SHP77 (cell line): ENCODE data around the gene PPIF.
A peak's percentile ranks its signal among the peaks of the same experiment; 100 is the strongest.

Experiments used
- DNase-seq, 2 experiments: peaks; one replicate each; lab custom pipeline; 2025; lab: John Stamatoyannopoulos, UW

The PPIF gene

DNA sequence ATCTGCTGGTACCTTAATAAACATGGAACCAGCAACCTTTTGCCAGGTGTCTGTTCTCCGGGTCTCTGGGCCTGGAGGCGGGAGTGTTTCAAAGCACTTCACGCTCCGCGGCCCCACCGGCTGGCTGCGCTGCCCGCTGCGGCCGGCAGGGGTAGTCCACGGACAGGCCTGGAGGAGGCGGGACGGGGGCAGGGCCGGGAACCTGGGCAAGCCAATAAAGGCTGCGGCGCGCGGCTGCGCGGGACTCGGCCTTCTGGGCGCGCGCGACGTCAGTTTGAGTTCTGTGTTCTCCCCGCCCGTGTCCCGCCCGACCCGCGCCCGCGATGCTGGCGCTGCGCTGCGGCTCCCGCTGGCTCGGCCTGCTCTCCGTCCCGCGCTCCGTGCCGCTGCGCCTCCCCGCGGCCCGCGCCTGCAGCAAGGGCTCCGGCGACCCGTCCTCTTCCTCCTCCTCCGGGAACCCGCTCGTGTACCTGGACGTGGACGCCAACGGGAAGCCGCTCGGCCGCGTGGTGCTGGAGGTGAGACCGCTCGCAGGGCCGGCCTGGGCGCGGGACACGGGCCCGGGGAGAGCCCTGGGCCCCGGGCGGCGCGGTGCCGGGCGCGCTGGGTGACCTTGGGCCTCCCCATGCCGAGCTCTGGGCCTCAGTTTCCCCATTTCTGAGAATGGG is at the start of gene PPIF:
Gene PPIF, plus strand, starts transcription at position 244 of the 668 bp plus-strand sequence. Its CDS starts 80 bp downstream, at position 324.
- DNase-seq: peak; percentile 39 to 64

DNA sequence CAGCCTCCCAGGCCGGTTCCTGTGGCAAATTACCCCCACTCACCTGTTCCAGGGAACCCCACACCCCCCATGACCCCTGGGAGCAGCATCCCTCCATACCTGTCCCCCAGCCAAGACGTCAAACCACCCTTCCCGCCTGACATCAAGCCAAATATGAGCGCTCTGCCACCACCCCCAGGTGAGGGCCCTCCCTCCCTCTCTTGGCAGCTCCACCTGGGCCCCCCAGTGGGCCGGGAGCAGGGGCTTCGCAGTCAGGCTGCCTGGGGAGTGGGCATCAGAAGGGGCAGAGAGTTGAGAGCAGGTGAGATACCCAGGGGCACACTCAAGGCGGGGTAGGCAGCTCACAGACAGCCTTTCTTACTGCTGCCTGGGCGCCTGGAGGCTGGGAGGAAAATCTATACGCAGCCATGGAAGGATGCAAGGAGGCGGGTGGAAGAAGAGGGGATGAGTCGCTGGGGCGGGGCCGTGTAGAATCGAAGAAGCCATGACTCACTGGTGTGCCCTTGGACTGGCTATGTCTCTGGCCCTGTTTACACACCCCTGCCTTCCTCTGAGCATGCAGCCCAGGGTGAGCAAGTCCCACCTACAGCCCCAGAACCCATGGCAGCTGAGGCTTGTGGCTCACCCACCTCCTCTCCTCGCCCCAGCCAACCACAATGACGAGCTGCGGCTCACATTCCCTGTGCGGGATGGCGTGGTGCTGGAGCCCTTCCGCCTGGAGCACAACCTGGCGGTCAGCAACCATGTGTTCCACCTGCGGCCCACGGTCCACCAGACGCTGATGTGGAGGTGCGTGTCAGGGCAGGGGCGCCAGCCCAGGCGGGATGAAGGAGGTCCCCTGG is 48.6 kb upstream of the PPIF start:
- DNase-seq: no peak

DNA sequence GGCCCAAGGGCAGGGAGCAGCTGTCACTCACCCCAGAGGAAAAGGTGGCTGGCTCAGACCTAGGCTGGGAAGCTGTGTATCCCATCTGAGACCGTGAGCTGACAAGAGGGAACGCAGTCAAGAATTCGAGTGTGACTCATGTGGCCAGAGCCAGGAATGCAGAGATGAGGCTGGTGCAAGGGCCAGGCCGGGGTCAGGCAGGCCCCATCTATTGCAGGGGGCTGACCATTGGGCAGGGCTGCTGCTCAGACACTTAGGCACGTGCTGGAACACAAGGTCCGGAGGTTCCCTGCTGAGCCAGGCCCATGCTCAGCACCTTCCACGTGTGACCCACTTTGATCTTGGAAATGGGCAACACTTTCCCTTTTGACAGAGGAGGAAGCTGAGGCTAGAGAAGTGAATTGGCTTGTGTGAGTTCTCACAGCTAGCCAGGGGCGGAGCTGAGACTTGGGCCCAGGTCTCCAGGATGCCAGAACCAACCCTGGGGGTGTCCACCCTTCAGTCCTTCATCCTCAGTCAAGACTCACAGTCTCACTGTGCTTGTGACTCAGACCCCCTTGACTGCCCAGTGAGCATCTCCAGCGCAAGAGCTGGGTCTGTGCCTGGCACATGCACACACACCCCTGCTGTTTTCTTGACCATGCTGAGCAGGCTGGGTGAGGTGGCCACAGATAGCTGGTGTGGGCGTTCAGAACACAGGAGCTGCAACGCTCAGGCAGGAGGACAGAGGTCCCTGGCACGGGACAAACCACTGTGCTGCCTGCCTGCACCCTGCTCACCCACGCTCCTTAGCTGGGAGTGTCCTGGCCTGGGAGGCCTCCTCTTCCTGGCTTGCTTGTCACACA is 47.6 kb upstream of the PPIF start:
- no peak for DNase-seq

DNA sequence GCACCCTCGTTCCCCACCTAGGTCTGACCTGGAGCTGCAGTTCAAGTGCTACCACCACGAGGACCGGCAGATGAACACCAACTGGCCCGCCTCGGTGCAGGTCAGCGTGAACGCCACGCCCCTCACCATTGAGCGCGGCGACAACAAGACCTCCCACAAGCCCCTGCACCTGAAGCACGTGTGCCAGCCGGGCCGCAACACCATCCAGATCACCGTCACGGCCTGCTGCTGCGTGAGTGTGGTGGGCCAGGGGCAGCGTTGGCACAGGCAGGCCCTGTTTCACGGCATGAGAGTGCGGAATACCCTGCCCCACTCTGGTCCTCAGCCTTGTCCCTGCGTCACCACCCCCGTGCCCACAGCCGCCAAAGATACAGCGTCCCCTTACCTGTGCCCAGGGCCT is 46.6 kb upstream of the PPIF start:
- no peak for DNase-seq

DNA sequence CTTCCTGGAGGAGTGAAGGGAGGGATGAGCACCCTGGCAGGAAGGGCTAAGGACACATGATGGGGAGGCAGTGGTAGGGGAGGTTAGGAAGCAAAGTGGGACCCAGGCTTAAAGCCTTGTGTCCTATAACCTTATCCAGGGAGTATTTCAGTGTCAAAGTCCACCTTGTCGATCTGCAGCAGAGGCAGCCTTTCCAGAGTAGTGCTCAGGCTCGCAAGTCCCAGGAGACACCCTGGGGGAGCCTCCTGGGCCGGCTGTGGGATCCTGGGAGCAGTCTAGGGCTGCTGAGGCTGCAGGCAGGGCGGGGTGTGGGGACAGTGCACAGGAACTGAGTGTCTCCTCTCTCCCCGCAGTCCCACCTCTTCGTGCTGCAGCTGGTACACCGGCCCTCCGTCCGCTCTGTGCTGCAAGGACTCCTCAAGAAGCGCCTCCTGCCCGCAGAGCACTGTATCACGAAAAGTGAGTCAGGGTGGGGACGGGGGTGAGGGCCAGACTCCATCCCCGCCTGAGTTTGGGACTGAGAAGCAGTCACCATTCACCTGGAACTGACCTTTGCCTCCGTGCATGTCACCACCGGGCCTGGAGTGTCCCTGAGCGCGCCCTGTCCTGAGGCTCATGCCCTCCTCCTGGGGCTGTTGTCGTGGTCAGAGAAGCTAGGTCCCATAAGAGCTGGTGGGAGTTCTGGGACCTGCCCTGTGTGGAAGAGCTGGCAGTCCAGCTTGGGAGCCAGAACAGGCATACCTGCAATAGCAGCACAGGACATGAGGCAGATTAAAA is 45.3 kb upstream of the PPIF start:
- DNase-seq: no peak

DNA sequence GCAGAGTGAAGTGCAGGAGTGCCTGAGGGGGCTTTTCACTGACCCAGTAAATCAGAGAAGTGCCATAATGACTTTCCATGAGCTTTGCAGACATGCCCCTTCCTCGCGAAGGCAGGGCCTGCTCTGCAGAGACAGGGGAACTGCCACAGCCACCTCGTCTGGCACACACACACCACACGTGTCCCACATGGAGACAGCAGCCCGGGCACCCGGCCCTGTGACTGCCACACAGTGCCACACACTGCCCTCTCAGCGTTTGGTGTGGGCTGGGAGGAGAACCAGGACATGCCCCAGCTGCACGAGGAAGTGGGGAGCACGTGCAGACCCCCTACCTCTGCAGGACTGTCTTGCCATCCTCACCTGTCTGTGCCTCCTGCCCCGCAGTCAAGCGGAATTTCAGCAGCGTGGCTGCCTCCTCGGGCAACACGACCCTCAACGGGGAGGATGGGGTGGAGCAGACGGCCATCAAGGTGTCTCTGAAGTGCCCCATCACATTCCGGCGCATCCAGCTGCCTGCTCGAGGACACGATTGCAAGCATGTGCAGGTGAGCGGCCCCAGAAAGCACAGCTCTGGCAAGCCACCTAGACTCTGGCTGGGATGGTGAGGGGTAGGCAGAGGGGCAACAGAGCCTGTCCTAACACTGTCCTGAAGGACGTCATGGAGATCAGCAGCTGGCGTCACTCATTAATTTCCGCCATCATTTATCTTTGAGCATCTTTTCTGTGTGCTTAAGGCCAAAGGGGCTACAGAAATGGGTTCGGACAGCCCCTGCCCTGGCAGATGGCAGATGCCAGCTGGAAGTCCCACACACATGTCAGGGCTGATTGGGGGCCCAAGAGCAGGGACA is 43.4 kb upstream of the PPIF start:
- no peak for DNase-seq

DNA sequence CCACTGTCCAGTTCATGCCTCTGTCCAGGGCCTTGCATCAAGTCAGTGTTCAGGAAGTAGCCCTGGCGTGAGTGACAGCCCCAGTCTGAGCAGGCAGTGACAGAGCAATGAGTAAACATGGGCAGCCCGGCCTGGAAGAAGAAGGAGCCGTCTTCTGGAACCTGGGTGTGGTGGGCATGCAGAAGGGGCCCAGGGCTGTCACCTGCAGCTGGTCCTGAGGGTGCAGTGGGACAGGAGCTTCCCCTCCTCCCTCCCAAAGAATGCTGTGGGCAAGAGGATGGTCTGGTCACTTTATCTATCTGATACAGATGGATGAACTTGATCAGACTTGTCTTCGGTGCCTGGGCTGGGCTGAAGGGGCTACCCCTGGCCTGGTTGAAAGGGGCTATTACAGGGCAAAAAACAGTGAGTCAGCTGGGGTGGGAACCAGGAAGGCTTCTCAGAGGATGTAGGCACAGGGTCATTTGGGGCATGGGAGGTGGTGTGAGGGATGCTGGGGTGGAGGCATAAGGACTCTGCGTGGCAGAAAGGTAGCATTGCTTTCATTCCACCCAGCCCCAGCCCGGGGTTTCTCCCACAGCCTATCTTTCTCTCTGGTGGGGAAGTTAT is 42.7 kb upstream of the PPIF start:
- DNase-seq: no peak

DNA sequence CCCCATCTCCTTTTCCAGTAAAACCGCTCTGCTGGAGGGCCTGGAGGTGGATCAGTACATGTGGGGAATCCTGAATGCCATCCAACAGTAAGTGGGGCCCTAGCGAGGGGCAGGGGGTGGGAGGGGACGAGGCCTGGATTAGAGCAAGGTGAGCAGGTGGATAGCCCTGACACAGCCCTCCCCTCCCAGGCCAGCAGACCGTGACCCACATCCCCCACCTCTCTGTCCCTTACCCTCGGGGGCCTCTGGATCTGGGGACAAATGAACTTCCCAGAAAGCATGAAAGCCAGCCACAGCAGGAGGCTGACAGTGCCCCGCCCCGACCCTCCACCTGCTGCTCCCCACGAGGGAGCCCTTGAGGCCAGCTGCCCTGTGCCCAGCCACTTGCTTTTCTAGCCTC is 41.8 kb upstream of the PPIF start:
- no peak for DNase-seq

DNA sequence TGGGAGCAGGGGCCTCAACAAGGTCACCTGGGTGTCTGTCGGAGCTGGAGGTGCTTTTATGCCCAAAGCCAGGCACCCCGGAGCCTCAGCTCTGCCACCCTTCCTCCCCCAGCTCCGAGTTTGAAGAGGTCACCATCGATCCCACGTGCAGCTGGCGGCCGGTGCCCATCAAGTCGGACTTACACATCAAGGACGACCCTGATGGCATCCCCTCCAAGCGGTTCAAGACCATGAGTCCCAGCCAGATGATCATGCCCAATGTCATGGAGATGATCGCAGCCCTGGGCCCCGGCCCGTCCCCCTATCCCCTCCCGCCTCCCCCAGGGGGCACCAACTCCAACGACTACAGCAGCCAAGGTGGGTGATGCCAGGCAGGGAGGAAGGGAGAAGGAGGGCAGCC is 41.3 kb upstream of the PPIF start:
- no peak for DNase-seq

DNA sequence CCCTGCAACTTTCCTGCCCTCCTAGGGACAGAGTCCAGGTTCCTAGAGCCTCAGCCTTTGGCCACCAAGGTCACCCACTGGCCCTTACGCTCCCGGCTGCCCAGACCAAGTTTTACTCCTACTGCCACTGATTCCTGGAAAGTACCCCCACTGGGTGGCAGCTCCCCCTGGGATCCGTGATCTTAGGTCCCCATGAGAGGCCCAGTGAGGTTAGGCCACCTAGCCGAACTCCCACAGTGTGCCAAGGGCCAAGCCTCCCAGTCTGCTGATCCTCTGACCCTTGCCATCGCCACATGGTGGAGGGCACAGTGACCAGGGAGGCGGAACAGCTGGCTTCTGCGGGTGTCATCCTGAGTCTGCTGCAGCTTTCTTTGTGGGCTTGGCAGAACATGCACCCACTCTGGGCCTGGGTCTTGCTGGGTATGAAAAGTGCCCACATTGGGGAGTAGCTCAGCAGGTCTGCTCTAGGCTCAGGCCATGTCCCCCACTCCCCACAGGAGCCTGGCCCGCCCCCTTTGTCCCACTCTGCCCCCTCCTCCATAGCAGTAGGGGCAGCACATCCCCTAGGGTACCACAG is 40.5 kb upstream of the PPIF start:
- no peak for DNase-seq

DNA sequence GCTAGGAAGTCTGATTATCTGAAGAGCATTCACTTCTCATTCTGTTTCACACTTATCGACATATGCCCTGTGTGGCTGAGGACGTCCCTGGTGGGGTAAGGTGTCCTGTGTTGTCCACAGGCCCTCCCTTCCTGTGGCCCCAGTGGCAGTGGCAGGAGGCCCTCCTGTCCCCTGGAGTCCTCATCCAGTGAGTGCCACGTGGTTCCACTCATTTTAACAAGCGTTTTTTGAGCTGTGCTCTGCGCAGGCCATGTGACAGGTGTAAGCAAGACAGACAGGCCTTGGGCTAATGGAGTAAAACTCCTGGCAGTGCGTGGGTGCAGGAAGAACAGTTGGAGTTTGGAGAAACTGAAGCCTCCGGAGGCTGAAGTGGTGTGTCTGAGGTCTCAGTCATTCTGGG is 39.3 kb upstream of the PPIF start:
- no peak for DNase-seq

DNA sequence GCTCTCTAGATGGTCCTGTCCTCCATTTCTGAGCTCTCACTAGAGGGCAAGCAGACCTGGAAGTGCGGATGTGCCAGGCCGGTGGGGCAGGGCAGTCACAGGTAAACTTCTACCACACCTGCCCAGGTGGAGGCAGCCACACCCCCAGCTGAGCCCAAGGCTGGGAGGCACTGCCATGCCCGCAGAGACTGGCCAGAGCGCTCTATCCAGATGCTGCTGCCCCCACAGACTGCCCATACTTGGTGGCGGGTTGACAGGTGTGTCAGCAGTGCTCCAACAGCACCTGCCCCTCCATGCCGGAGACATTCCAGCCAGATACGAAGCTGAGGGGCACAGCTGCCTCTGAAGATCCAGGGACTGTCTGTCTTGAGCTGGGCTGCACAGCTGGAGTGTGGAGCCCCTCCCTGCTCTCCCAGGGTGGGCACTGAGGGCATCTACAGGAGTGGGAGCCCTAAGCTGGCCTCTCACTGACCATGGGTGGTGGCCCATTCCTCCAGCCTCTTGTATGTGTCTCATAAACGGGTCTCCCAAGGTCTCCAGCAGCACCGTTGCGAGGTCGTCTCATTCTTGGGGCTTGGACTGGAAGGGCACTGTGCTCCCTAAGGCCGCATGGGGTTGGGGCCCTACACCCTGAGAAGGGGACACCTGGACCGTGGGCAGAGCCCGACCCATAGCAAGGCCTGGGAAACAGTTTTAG is 38.2 kb upstream of the PPIF start:
- no peak for DNase-seq

DNA sequence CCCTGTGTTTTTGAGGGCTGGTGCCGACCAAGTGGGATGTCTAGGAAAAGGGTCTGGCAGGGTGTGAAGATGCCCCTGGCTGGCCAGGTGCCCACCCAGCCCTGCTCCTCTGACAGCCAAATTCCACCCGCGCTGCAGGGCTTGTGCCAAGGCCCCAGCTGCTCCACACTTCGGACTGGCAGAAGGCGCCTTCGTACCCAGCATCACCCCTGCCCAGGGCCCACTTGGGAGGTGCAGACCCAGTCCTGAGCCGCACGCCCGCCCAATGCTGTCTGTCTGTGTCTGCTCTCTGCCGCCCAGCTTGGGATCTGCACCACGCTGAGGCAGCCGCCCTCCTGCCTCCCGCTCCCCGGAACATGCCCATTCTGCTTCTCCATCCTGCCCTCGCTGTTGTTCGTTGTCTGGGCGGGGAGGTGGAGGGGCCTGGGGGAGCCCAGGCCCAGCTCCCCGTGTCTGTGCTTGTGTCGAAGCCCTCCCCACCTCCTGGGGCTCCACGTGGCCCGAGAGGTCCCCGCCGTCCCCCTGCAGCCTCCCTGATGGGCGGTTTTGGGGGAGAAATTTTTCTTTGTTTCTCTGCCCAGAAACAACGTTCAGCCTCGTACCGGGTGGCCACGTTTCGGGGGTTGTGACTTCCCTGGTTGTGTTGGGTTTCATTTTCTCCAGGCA is 36.9 kb upstream of the PPIF start:
- DNase-seq: no peak

DNA sequence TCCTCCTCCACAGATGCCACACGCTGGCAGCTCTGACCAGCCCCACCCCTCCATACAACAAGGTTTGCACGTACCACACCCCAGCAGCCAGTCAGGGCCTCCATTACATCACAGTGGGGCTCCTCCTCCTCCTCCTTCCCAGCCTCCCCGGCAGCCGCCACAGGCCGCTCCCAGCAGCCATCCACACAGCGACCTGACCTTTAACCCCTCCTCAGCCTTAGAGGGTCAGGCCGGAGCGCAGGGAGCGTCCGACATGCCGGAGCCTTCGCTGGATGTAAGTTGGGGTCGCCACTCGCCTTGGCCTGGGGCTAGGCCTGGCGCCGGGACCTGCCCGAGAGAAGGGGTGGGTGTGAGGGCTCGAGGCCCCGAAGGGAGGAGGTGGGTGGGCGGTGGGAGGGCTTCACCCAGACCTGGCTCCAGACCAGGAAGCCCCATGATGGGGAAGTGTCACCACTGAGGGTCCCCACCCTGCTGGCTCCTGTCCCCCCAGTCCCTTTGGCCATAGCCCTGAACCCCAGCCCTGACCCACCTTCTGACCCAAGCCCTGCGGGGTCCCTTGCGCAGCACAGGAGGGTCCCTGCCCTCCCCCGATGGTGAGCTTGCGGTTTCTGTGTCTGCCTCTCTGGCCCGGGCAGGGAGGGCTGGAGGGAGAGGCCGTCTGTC is 36.2 kb upstream of the PPIF start:
- DNase-seq: no peak

DNA sequence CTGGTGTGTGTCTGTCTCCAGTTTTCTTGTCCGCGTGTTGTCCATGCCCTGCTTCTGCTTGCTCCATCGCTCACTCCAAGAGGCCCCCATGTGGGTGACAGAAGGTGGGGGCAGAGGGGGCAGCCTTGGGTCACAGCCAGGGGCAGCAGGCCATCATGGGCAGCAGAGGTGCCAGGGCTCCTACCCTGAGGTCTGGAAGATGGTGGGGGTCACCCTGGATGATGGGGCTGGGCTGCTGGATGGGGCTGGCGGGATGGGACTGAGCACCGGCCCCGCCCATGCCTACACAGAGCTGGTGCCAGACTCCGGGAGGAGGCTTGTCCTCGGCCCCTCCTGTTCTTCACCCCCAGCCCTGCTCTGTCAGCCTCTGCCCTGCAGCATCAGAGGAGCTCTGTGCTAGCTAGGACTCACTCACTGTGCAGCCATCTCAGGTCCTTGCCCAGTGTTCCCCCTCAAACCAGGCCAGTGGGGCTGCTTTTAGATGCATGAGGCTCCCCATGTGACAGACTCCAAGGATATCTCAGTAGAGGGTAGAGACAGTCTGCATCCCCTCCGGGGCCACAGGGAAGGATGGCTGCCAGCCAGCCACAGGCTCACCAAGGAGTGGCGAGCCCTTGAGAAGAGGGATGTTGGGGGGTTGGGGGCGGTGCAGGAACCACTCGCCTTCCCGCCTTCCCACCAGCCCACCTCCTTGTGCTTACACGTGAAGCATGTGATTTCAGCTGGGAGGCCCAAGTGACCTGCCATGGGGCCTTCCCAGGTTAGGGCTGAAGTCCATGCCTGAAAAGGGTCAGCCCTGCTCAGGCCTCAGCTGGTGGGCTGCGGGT is 35.5 kb upstream of the PPIF start:
- DNase-seq: no peak

DNA sequence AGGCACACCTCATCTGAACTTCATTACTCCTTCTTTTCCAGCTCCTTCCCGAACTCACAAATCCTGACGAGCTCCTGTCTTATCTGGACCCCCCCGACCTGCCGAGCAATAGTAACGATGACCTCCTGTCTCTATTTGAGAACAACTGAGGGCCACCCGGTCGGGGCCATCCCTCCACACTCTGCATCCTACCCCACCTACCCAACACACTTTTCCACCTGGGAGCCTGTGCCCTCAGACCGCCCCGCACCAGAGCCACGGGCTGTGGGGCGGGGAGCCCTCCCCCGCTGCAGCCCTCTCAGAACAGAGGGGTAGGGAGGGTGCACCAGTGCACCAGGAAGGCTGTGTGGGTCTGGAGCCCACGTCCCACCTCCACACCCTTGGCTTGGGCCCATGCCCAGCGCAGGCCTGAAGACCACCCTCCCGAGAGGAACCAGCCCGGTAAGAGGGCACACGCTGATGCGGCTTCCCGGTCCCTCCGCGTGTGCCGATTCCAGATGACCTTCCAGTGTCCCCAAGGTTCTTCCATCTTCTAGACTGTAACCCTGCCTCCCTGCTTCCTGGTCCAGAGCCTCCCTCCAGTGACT is 34.6 kb upstream of the PPIF start:
- DNase-seq: no peak

DNA sequence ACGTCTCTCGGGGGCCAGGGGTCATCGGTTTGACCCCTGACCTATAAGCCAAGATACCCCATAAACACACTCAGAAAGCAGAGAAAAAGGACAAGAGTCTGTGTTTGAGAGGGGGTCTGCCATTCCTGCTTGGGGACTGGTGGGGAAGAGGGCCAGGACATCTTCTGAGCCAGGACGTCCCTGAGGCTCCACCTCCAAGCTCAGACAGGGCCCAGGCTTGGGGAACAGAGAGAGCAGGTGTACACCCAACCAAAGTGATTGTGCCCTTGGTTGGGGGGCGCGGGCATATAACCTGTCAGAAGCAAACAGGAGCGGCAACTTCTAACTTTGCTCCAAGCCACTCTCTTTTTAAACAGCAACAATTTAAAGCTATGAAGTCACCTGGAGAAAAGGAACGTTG is 33.9 kb upstream of the PPIF start:
- DNase-seq: no peak
